ENCODE measurements around the gene ZNF593OS. TPM values are rescaled to one million over a fixed set of nuclear protein-coding genes. Genes with fewer than 3 reads are reported as not detected.

The ZNF593OS gene
- polyA plus RNA-seq, 1 donor from 2014 or later: not detected

DNA sequence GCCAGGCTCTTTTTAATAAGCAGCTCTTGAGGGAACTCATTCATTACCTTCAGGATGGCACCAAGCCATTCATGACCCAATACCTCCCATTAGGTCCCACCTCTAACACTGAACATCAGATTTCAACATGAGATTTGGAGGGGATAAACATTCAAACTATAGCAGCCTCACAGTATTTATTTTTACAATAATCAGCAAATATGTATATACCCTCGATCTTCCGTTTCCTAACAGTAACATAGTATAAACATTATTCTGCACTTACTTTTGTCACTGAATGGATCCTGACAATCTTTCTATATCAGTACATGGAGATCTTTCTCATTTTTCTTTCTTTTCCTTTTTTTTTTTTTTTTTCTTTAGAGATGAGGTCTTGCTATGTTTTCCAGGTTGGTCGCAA is 24.2 kb upstream of the ZNF593OS start:
- Histone ChIP-seq H3K27me3 (ENCODE audit: insufficient read depth, low read depth, low read length) (no peaks in the 10 kb centered on the region), H3K9me2 (ENCODE audit: insufficient read depth, low read length) (no peaks in the 10 kb centered on the region), H3K9ac (ENCODE audit: low read length) (no peak overlapping the region)

DNA sequence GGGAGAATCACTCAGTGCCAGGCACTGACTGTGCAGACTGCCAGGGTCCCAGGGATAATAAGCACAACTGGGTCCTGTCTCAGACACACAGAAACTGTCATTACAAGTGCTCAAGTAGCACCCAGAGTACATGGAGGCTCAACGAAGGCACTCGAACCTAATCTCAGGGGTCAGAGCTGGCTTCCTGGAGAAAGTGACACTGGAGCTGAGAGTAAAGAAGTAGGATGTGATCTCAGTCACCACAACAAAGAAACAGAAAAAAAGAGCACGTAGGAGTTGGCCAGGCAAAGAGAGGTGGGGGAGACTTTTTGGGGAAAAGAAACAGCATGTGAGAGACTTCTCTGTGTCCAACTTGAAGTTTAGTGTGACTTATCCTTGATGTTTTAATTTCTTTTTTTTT is 20.1 kb upstream of the ZNF593OS start:
- no peak overlapping the region for H2AFZ ChIP-seq (ENCODE audit: low read depth, low read length)
- H3K79me2 ChIP-seq (replicated peaks; ENCODE audit: insufficient read depth, low read length): no peaks in the 10 kb centered on the region
- H3K4me3 ChIP-seq (ENCODE audit: low read length): no peak overlapping the region
- no peak overlapping the region for H3K27ac ChIP-seq (ENCODE audit: low read length)
- TF ChIP-seq POLR2AphosphoS5 (IDR thresholded peaks at IDR 0.05) (no peak), TAF1 (IDR thresholded peaks at IDR 0.05; ENCODE audit: low read depth) (no peak), EZH2 (IDR thresholded peaks at IDR 0.05; ENCODE audit: borderline replicate concordance, insufficient read depth, low read length, poor library complexity, severe bottlenecking) (no peak), EP300 (conservative IDR thresholded peaks at IDR 0.05; ENCODE audit: poor library complexity, severe bottlenecking) (no peak)
- TF ChIP-seq, protein P1, sequence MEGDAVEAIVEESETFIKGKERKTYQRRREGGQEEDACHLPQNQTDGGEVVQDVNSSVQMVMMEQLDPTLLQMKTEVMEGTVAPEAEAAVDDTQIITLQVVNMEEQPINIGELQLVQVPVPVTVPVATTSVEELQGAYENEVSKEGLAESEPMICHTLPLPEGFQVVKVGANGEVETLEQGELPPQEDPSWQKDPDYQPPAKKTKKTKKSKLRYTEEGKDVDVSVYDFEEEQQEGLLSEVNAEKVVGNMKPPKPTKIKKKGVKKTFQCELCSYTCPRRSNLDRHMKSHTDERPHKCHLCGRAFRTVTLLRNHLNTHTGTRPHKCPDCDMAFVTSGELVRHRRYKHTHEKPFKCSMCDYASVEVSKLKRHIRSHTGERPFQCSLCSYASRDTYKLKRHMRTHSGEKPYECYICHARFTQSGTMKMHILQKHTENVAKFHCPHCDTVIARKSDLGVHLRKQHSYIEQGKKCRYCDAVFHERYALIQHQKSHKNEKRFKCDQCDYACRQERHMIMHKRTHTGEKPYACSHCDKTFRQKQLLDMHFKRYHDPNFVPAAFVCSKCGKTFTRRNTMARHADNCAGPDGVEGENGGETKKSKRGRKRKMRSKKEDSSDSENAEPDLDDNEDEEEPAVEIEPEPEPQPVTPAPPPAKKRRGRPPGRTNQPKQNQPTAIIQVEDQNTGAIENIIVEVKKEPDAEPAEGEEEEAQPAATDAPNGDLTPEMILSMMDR (IDR thresholded peaks at IDR 0.05; ENCODE audit: poor library complexity, severe bottlenecking): no peak
- no peak overlapping the region for H3K4me2 ChIP-seq (ENCODE audit: low read length)
- H3F3A ChIP-seq (ENCODE audit: insufficient read depth, low read length, poor library complexity, severe bottlenecking): no peaks in the 10 kb centered on the region
- H3K27me3 ChIP-seq (ENCODE audit: insufficient read depth, low read depth, low read length): no peaks in the 10 kb centered on the region
- H3K9ac ChIP-seq (ENCODE audit: low read length): no peak overlapping the region
- no peaks in the 10 kb centered on the region for H3K36me3 ChIP-seq (ENCODE audit: insufficient read depth, low read length)
- H4K20me1 ChIP-seq (ENCODE audit: insufficient read depth): no peaks in the 10 kb centered on the region
- no peaks in the 10 kb centered on the region for H3K9me3 ChIP-seq (ENCODE audit: low read length)
- no peaks in the 10 kb centered on the region for H3K9me2 ChIP-seq (ENCODE audit: insufficient read depth, low read length)

More for the DNA sequence above, 24.2 kb upstream of the ZNF593OS start:
- no peak overlapping the region for H3K4me2 ChIP-seq (ENCODE audit: low read length)
- H2AFZ ChIP-seq (ENCODE audit: low read depth, low read length): no peak overlapping the region
- H3F3A ChIP-seq (ENCODE audit: insufficient read depth, low read length, poor library complexity, severe bottlenecking): no peaks in the 10 kb centered on the region
- H3K9me3 ChIP-seq (ENCODE audit: low read length): no peaks in the 10 kb centered on the region
- H3K27ac ChIP-seq (ENCODE audit: low read length): no peak overlapping the region
- TF ChIP-seq EZH2 (IDR thresholded peaks at IDR 0.05; ENCODE audit: borderline replicate concordance, insufficient read depth, low read length, poor library complexity, severe bottlenecking): no peak
- TF ChIP-seq, protein P1 (IDR thresholded peaks at IDR 0.05; ENCODE audit: poor library complexity, severe bottlenecking): no peak
- H3K79me2 ChIP-seq (replicated peaks; ENCODE audit: insufficient read depth, low read length): no peaks in the 10 kb centered on the region
- H4K20me1 ChIP-seq (ENCODE audit: insufficient read depth): no peaks in the 10 kb centered on the region
- H3K36me3 ChIP-seq (ENCODE audit: insufficient read depth, low read length): no peaks in the 10 kb centered on the region
- H3K4me3 ChIP-seq (ENCODE audit: low read length): no peak overlapping the region

GRCh38 chr1:26190373-26190987 is 18.8 kb upstream of the ZNF593OS start, which contains the start of gene CATSPER4:
CATSPER4 (plus strand) TSS chr1:26190602; CDS start chr1:26190628, 26 bp downstream.
- Histone ChIP-seq H3K9me3 (ENCODE audit: low read length) (no peaks in the 10 kb centered on the region), H3K4me3 (ENCODE audit: low read length) (no peak within 1 kb of the TSS), H3K36me3 (ENCODE audit: insufficient read depth, low read length) (no peaks in the 10 kb centered on the region), H3K79me2 (replicated peaks; ENCODE audit: insufficient read depth, low read length) (no peaks in the 10 kb centered on the region), H4K20me1 (ENCODE audit: insufficient read depth) (no peaks in the 10 kb centered on the region), H3K4me2 (ENCODE audit: low read length) (no peak within 1 kb of the TSS), H3K27me3 (ENCODE audit: insufficient read depth, low read depth, low read length) (no peaks in the 10 kb centered on the region), H3F3A (ENCODE audit: insufficient read depth, low read length, poor library complexity, severe bottlenecking) (no peaks in the 10 kb centered on the region), H3K9me2 (ENCODE audit: insufficient read depth, low read length) (no peaks in the 10 kb centered on the region), H3K9ac (ENCODE audit: low read length) (no peak within 1 kb of the TSS), H2AFZ (ENCODE audit: low read depth, low read length) (no peak within 1 kb of the TSS), H3K27ac (ENCODE audit: low read length) (no peak within 1 kb of the TSS)
- TF ChIP-seq POLR2AphosphoS5 (IDR thresholded peaks at IDR 0.05): no peak
- no peak for TF ChIP-seq MXI1 (conservative IDR thresholded peaks at IDR 0.05; ENCODE audit: poor library complexity, severe bottlenecking)
- peak; percentile 19 for TF ChIP-seq RAD21 (conservative IDR thresholded peaks at IDR 0.05)
- TF ChIP-seq, protein P1 (IDR thresholded peaks at IDR 0.05; ENCODE audit: poor library complexity, severe bottlenecking): peak; percentile 24

All from neural cell (in vitro differentiated cells).